GM23338 (cell line): Measurements from ENCODE around the gene VIPAS39. TPM values are rescaled to one million over a fixed set of nuclear protein-coding genes. Genes with fewer than 3 reads are reported as not detected.

ENCODE experiments used
- ATAC-seq: fragments of 200-7000 bp; cut with Tn5 transposase; 3 replicates; pipeline ENCODE4 v1.9.1; 2020
- DNase-seq: peaks from one replicate; pipeline ENCODE4 v3.0.0-alpha.2; 2015; ENCODE audit warnings: low spot score
- H2AFZ ChIP-seq: fragments of 200-600 bp; sonication (generic); 2 replicates; pipeline ENCODE4 v1.8.0; 2016; ENCODE audit warnings: antibody characterized with exemption, mild to moderate bottlenecking, moderate library complexity
- H3F3A ChIP-seq: fragments of 200-600 bp; sonication (generic); replicated peaks from 2 replicates; pipeline ENCODE4 v1.8.0; 2017; ENCODE audit warnings: antibody characterized with exemption, mixed run types, low read depth
- H3K27ac ChIP-seq: fragments of 200-600 bp; sonication (generic); 2 replicates; pipeline ENCODE4 v1.6.1; 2016; ENCODE audit warnings: low read depth
- H3K27me3 ChIP-seq: fragments of 200-600 bp; sonication (generic); 2 replicates; pipeline ENCODE4 v1.8.0; 2016; ENCODE audit warnings: mild to moderate bottlenecking, mixed run types, moderate library complexity; ENCODE audit not compliant: insufficient read depth
- H3K36me3 ChIP-seq: fragments of 200-600 bp; sonication (generic); 2 replicates; pipeline ENCODE4 v1.8.0; 2016; ENCODE audit warnings: mild to moderate bottlenecking; ENCODE audit not compliant: insufficient read depth
- H3K4me1 ChIP-seq: fragments of 200-600 bp; sonication (generic); 2 replicates; pipeline ENCODE4 v1.8.0; 2016; ENCODE audit warnings: mild to moderate bottlenecking, moderate library complexity; ENCODE audit not compliant: insufficient read depth
- H3K4me2 ChIP-seq: fragments of 200-600 bp; sonication (generic); 2 replicates; pipeline ENCODE4 v1.7.1; 2017; ENCODE audit warnings: mixed run types
- H3K4me3 ChIP-seq: fragments of 200-600 bp; sonication (generic); 2 replicates; pipeline ENCODE4 v1.6.1; 2016; ENCODE audit warnings: mixed run types
- H3K79me2 ChIP-seq: fragments of 200-600 bp; sonication (generic); replicated peaks from 2 replicates; pipeline ENCODE4 v1.8.0; 2017; ENCODE audit warnings: mild to moderate bottlenecking; ENCODE audit not compliant: insufficient read depth
- H3K9me2 ChIP-seq: fragments of 200-600 bp; sonication (generic); 2 replicates; pipeline ENCODE4 v1.8.0; 2017; ENCODE audit not compliant: insufficient read depth
- H4K20me1 ChIP-seq: fragments of 200-600 bp; sonication (generic); replicated peaks from 2 replicates; pipeline ENCODE4 v1.8.0; 2017; ENCODE audit warnings: mild to moderate bottlenecking; ENCODE audit not compliant: insufficient read depth
- H3K27ac Mint-ChIP-seq: 2 replicates; pipeline ENCODE4 v1.8.0; 2020; ENCODE audit warnings: inconsistent platforms, mild to moderate bottlenecking, moderate library complexity, mixed read lengths
- H3K27me3 Mint-ChIP-seq: 3 replicates; pipeline ENCODE4 v1.8.0; 2022; ENCODE audit warnings: low read depth, mild to moderate bottlenecking, moderate library complexity, mixed read lengths, inconsistent platforms; ENCODE audit not compliant: insufficient read depth, poor library complexity
- H3K36me3 Mint-ChIP-seq: 3 replicates; pipeline ENCODE4 v1.8.0; 2021; ENCODE audit warnings: low read depth, mild to moderate bottlenecking, inconsistent platforms, moderate library complexity, mixed read lengths
- H3K4me1 Mint-ChIP-seq: 3 replicates; pipeline ENCODE4 v1.8.0; 2020; ENCODE audit warnings: mild to moderate bottlenecking, inconsistent platforms, mixed read lengths
- H3K4me3 Mint-ChIP-seq: 3 replicates; pipeline ENCODE4 v1.8.0; 2021; ENCODE audit warnings: moderate library complexity, mild to moderate bottlenecking, inconsistent platforms, mixed read lengths
- H3K9me3 Mint-ChIP-seq: 3 replicates; pipeline ENCODE4 v1.8.0; 2020; ENCODE audit warnings: moderate library complexity, mild to moderate bottlenecking, inconsistent platforms, mixed read lengths
- CREB1 ChIP-seq: fragments of 250-450 bp; sonication (Bioruptor Pico); IDR thresholded peaks from 2 replicates; pipeline ENCODE4 v1.5.0; 2020; ENCODE audit warnings: low read depth, mild to moderate bottlenecking, moderate library complexity
- EZH2 ChIP-seq: fragments of 200-600 bp; sonication (generic); IDR thresholded peaks from one replicate; pipeline ENCODE4 v1.8.0; 2017; ENCODE audit warnings: antibody characterized with exemption, mild to moderate bottlenecking, low read depth; ENCODE audit not compliant: unreplicated experiment
- EZH2phosphoT487 ChIP-seq: fragments of 200-600 bp; sonication (generic); IDR thresholded peaks from one replicate; pipeline ENCODE4 v1.8.1; 2018; ENCODE audit warnings: antibody characterized with exemption; ENCODE audit not compliant: unreplicated experiment
- JUNB ChIP-seq: IDR thresholded peaks from one replicate; pipeline ENCODE4 v1.6.1; 2016; ENCODE audit warnings: antibody characterized with exemption; ENCODE audit not compliant: unreplicated experiment
- NANOG ChIP-seq: IDR thresholded peaks from 2 replicates; pipeline ENCODE4 v1.6.1; 2016; ENCODE audit warnings: antibody characterized with exemption, borderline replicate concordance
- POLR2AphosphoS5 ChIP-seq: IDR thresholded peaks from 2 replicates; pipeline ENCODE4 v1.6.1; 2016; ENCODE audit warnings: antibody characterized with exemption, low read depth
- STAT1 ChIP-seq: IDR thresholded peaks from one replicate; pipeline ENCODE4 v1.6.1; 2016; ENCODE audit warnings: antibody characterized with exemption; ENCODE audit not compliant: unreplicated experiment
- ZNF114 ChIP-seq: fragments of 250-450 bp; sonication (Bioruptor Pico); IDR thresholded peaks from 2 replicates; pipeline ENCODE4 v1.5.0; 2020; ENCODE audit warnings: mild to moderate bottlenecking, moderate library complexity
- ZNF331 ChIP-seq: fragments of 250-450 bp; sonication (Bioruptor Pico); IDR thresholded peaks from 2 replicates; pipeline ENCODE4 v1.5.0; 2020; ENCODE audit warnings: low read depth, mild to moderate bottlenecking, moderate library complexity
- polyA plus RNA-seq: library from polyadenylated mRNA; unstranded; fragments of >200 nt; fragmentation: Nextera tagmentation; extraction: Ambion mirVana; gene quantifications from 2 replicates; pipeline ENCODE4 v1.2.1, GENCODE V29; 2016
- total RNA-seq: library from RNA; depleted of rRNA; stranded (reverse); fragments of >200 nt; shearing (Covaris generic); gene quantifications from 2 replicates; pipeline ENCODE4 v1.2.3, GENCODE V29; 2014
- TF ChIP-seq, protein P1 (sequence below): IDR thresholded peaks from one replicate; pipeline ENCODE4 v1.6.1; 2018; ENCODE audit warnings: antibody characterized with exemption; ENCODE audit not compliant: unreplicated experiment
- TF ChIP-seq, protein P2 (sequence below): IDR thresholded peaks from 2 replicates; pipeline ENCODE4 v1.6.1; 2016; ENCODE audit warnings: antibody characterized with exemption
- TF ChIP-seq, protein P3 (sequence below), 2 experiments: fragments of 200-600 bp in 1 of 2; sonication (generic) in 1 of 2; conservative IDR thresholded peaks; 2 replicates each; pipeline versions ENCODE4 v1.5.1 to v1.6.1; 2016 to 2017; ENCODE audit warnings: antibody characterized with exemption in 2 of 2, low read depth in 2 of 2, mild to moderate bottlenecking in 2 of 2, moderate library complexity in 1 of 2
- TF ChIP-seq, protein P4 (sequence below): fragments of 250-450 bp; sonication (Bioruptor Pico); IDR thresholded peaks from 2 replicates; pipeline ENCODE4 v1.5.0; 2020; ENCODE audit warnings: mild to moderate bottlenecking, moderate library complexity

VIPAS39 gene
- total and polyA plus RNA-seq, 2 experiments from 2014 or later = 9.4 to 21.8 TPM

DNA sequence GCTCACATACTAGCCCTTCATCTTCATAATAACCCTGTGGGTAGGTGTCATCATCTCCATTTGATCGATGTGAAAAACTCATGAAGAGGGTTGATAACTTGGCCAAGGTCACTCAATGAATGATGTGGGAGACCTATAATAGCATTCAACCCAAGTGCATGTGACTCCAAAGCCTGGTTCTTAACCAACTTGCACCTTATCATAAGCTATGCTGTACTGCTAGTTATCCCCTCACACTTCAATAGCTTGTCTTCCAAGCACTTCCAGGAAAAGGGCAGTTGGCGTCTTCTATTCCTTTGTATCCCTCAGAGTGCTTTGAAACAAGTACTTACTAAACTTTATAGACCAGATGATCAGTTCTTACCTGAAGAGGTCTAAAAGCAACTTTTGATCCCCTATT is 15.2 kb downstream of the VIPAS39 start:
- no peak for TF ChIP-seq NANOG
- TF ChIP-seq, protein P1, sequence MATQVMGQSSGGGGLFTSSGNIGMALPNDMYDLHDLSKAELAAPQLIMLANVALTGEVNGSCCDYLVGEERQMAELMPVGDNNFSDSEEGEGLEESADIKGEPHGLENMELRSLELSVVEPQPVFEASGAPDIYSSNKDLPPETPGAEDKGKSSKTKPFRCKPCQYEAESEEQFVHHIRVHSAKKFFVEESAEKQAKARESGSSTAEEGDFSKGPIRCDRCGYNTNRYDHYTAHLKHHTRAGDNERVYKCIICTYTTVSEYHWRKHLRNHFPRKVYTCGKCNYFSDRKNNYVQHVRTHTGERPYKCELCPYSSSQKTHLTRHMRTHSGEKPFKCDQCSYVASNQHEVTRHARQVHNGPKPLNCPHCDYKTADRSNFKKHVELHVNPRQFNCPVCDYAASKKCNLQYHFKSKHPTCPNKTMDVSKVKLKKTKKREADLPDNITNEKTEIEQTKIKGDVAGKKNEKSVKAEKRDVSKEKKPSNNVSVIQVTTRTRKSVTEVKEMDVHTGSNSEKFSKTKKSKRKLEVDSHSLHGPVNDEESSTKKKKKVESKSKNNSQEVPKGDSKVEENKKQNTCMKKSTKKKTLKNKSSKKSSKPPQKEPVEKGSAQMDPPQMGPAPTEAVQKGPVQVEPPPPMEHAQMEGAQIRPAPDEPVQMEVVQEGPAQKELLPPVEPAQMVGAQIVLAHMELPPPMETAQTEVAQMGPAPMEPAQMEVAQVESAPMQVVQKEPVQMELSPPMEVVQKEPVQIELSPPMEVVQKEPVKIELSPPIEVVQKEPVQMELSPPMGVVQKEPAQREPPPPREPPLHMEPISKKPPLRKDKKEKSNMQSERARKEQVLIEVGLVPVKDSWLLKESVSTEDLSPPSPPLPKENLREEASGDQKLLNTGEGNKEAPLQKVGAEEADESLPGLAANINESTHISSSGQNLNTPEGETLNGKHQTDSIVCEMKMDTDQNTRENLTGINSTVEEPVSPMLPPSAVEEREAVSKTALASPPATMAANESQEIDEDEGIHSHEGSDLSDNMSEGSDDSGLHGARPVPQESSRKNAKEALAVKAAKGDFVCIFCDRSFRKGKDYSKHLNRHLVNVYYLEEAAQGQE = no peak
- TF ChIP-seq CREB1 (CRISPR knock-in tag) = no peak
- TF ChIP-seq ZNF331 = no peak
- no peak for TF ChIP-seq EZH2phosphoT487
- TF ChIP-seq EZH2 = no peak
- TF ChIP-seq, protein P2, sequence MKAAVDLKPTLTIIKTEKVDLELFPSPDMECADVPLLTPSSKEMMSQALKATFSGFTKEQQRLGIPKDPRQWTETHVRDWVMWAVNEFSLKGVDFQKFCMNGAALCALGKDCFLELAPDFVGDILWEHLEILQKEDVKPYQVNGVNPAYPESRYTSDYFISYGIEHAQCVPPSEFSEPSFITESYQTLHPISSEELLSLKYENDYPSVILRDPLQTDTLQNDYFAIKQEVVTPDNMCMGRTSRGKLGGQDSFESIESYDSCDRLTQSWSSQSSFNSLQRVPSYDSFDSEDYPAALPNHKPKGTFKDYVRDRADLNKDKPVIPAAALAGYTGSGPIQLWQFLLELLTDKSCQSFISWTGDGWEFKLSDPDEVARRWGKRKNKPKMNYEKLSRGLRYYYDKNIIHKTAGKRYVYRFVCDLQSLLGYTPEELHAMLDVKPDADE = no peak
- TF ChIP-seq, protein P3, sequence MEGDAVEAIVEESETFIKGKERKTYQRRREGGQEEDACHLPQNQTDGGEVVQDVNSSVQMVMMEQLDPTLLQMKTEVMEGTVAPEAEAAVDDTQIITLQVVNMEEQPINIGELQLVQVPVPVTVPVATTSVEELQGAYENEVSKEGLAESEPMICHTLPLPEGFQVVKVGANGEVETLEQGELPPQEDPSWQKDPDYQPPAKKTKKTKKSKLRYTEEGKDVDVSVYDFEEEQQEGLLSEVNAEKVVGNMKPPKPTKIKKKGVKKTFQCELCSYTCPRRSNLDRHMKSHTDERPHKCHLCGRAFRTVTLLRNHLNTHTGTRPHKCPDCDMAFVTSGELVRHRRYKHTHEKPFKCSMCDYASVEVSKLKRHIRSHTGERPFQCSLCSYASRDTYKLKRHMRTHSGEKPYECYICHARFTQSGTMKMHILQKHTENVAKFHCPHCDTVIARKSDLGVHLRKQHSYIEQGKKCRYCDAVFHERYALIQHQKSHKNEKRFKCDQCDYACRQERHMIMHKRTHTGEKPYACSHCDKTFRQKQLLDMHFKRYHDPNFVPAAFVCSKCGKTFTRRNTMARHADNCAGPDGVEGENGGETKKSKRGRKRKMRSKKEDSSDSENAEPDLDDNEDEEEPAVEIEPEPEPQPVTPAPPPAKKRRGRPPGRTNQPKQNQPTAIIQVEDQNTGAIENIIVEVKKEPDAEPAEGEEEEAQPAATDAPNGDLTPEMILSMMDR (conservative IDR thresholded peaks at IDR 0.05; ENCODE audit: low read depth in 2 of 2) = no peak
- no peak for TF ChIP-seq STAT1
- TF ChIP-seq JUNB = no peak
- TF ChIP-seq POLR2AphosphoS5 = no peak
- no peak for TF ChIP-seq ZNF114 (CRISPR knock-in tag)
- TF ChIP-seq, protein P4, sequence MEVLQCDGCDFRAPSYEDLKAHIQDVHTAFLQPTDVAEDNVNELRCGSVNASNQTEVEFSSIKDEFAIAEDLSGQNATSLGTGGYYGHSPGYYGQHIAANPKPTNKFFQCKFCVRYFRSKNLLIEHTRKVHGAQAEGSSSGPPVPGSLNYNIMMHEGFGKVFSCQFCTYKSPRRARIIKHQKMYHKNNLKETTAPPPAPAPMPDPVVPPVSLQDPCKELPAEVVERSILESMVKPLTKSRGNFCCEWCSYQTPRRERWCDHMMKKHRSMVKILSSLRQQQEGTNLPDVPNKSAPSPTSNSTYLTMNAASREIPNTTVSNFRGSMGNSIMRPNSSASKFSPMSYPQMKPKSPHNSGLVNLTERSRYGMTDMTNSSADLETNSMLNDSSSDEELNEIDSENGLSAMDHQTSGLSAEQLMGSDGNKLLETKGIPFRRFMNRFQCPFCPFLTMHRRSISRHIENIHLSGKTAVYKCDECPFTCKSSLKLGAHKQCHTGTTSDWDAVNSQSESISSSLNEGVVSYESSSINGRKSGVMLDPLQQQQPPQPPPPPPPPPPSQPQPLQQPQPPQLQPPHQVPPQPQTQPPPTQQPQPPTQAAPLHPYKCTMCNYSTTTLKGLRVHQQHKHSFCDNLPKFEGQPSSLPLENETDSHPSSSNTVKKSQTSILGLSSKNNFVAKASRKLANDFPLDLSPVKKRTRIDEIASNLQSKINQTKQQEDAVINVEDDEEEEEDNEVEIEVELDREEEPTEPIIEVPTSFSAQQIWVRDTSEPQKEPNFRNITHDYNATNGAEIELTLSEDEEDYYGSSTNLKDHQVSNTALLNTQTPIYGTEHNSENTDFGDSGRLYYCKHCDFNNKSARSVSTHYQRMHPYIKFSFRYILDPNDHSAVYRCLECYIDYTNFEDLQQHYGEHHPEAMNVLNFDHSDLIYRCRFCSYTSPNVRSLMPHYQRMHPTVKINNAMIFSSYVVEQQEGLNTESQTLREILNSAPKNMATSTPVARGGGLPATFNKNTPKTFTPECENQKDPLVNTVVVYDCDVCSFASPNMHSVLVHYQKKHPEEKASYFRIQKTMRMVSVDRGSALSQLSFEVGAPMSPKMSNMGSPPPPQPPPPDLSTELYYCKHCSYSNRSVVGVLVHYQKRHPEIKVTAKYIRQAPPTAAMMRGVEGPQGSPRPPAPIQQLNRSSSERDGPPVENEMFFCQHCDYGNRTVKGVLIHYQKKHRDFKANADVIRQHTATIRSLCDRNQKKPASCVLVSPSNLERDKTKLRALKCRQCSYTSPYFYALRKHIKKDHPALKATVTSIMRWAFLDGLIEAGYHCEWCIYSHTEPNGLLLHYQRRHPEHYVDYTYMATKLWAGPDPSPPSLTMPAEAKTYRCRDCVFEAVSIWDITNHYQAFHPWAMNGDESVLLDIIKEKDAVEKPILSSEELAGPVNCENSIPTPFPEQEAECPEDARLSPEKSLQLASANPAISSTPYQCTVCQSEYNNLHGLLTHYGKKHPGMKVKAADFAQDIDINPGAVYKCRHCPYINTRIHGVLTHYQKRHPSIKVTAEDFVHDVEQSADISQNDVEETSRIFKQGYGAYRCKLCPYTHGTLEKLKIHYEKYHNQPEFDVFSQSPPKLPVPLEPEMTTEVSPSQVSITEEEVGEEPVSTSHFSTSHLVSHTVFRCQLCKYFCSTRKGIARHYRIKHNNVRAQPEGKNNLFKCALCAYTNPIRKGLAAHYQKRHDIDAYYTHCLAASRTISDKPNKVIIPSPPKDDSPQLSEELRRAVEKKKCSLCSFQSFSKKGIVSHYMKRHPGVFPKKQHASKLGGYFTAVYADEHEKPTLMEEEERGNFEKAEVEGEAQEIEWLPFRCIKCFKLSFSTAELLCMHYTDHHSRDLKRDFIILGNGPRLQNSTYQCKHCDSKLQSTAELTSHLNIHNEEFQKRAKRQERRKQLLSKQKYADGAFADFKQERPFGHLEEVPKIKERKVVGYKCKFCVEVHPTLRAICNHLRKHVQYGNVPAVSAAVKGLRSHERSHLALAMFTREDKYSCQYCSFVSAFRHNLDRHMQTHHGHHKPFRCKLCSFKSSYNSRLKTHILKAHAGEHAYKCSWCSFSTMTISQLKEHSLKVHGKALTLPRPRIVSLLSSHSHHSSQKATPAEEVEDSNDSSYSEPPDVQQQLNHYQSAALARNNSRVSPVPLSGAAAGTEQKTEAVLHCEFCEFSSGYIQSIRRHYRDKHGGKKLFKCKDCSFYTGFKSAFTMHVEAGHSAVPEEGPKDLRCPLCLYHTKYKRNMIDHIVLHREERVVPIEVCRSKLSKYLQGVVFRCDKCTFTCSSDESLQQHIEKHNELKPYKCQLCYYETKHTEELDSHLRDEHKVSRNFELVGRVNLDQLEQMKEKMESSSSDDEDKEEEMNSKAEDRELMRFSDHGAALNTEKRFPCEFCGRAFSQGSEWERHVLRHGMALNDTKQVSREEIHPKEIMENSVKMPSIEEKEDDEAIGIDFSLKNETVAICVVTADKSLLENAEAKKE = no peak
- H3K27me3 ChIP-seq = no peaks in the 10 kb centered on the region
- no peaks in the 10 kb centered on the region for H3K4me1 ChIP-seq
- Mint-ChIP-seq H3K4me1 (no peaks in the 10 kb centered on the region), H3K4me3 (no peak overlapping the region), H3K9me3 (no peaks in the 10 kb centered on the region), H3K27ac (no peak overlapping the region), H3K36me3 (peaks cover 28% of the 10 kb centered on the region), H3K27me3 (no peaks in the 10 kb centered on the region)
- H3K4me3 ChIP-seq = no peak overlapping the region
- no peak overlapping the region for H3K4me2 ChIP-seq
- DNase-seq (no peak), ATAC-seq (no peak)
- H3K36me3 ChIP-seq = peaks cover 6% of the 10 kb centered on the region; the same call in 1 of the 2 replicates
- H4K20me1 ChIP-seq = no peaks in the 10 kb centered on the region; the same call in 1 of the 2 replicates
- no peaks in the 10 kb centered on the region for H3F3A ChIP-seq
- no peaks in the 10 kb centered on the region for H3K79me2 ChIP-seq
- H3K27ac ChIP-seq = no peak overlapping the region
- H3K9me2 ChIP-seq = no peaks in the 10 kb centered on the region
- no peak overlapping the region for H2AFZ ChIP-seq
